HL-60/S4 treated with retinoic acid at 250 ng/mL for 4 days and 3 days (cell line): ENCODE measurements around the gene ZFYVE1.

Source experiments
- in situ Hi-C: fragments of 300-500 bp; cut with MboI; formaldehyde crosslinking; loops from 2 replicates; pipeline ENCODE4 v1.7.0; 2022; ENCODE audit warnings: low sequenced_read_pairs

Gene ZFYVE1

DNA sequence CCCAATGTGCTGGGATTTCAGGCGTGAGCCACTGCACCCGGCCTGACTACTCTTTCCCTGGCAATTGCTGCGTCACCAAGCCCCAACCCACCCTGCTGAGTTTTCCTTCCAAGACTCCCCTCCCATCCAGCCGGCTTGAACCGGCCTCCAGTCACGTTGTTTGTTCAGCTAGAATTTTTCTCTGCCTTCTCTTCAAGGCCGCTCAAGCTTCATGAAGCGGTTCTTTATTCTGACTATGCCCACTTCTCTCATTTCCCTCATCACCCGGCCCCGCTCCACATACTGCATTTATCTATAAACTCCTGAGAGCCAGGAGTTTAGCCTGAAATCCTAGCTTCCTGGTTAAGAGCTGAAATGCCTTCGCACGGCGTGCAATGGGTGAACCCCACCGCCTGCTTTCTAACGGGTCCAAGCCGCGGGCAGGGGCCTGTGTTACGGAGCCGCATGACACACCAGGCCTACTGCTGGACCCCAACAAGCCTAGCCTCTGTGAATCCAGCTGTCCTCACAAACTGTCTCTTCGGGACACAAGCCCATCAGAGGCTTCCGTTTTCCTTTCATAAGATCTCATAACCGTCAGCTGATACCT is 101.6 kb downstream of the ZFYVE1 start:
- in situ Hi-C loops: loop anchor here (25.0 kb wide), 1 partner anchor 413 kb away; no protein-coding TSS in a partner anchor

DNA sequence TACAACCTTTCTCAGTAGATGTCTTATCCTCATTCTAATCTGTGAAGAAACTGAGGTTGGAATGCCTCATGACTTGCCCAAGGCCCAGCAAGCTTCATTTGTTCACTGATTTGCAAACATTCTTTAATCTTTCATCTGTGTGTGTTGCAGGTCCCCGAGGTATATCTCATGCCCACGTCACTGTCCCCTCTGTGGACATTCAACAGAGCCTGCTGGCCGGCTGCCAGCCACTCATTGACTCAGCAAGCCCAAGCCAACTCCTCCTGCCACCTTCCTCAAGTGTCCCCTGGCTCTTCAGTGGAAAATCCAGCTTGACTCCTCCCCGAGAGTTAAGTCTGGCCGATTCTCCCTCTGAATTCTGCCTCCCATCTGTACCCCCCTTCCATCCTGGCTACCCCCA is 102.6 kb downstream of the ZFYVE1 start:
- in situ Hi-C loops: no loop called here

DNA sequence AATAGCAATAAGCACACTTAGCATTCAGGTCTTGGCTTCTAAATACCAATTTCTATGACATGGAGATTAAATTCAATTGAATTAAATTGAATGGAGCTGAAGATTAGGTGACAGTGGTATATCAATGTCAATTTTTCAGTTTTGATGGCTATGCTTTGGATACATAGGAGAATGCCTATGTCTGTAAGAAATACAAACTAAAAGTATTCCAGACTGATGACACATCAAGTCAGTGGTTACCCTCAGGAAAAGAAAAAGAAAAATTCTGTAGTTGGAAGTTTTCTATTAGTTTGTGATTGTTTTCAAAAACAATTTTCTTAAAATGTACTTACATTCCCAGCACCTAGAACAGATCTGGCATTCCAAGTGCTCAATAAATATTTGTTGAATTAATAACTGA is 105.5 kb downstream of the ZFYVE1 start:
- in situ Hi-C loops: no loop called here

DNA sequence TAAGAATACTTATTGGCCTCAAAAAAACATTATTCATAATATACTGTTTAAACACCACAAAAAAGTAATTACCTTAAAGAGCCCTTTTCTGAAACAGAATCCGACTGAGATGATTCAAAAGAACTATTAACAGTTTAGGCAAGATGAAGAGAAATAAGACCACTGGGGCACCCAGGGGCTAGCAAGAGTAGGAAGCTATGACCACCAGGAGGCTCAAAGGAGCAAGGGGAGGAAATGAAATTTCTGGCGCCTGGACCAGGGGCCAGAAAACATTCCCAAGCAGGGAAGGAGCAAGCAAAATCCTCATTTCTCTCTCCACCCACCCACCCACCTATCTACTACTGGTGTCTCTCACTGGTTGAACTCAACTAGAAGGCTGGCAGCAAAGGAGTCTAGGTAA is 106.9 kb downstream of the ZFYVE1 start:
- in situ Hi-C loops: no loop called here
